ENCODE data around the gene PDZD11. TPM values are rescaled to one million over a fixed set of nuclear protein-coding genes. Genes with fewer than 3 reads are reported as not detected.
A peak's percentile ranks its signal among the peaks of the same experiment; 100 is the strongest.

PDZD11 gene
- total and polyA plus RNA-seq, 9 of the 15 experiments (the other 6 are each of a cell fraction or from before 2014, with no cell fraction given), result 21.9 to 109 (median 36.4) TPM

DNA sequence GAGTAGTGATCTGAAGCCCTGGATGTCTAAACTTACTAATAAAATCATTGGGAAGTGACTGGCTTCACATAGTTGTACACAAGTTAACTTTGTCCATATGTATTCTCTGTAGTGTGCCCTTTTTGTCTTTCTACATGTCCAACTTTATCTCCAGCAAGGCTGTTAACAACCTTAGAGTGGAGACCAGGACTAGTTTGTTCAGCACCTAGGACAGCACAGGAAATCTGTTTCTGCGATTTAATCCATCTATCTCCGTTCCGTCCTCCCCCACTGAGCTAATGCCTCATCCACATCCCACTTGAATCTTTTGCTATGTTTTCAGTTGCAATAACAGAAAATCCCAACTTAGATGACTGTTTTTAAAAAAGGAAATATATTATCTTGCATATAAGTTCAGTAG lies 24.9 kb downstream of the PDZD11 start (continued):
- peak; percentile 91 for TF ChIP-seq REST (IDR thresholded peaks at IDR 0.05; ENCODE audit: borderline replicate concordance)
- peak; percentile 72; the same call in 1 of the 2 replicates for TF ChIP-seq REST (CRISPR knock-in tag; IDR thresholded peaks at IDR 0.05; ENCODE audit: low read depth)
- no peak for TF ChIP-seq ZNF551 (CRISPR knock-in tag; IDR thresholded peaks at IDR 0.05)
- no peak for TF ChIP-seq KLF6 (CRISPR knock-in tag; IDR thresholded peaks at IDR 0.05; ENCODE audit: borderline replicate concordance)
